Measurements from ENCODE around the gene SWAP70. TPM values are rescaled to one million over a fixed set of nuclear protein-coding genes. Genes with fewer than 3 reads are reported as not detected.

Gene SWAP70
- total RNA-seq, 1 experiment from 2014 or later, result 21.1 TPM

DNA sequence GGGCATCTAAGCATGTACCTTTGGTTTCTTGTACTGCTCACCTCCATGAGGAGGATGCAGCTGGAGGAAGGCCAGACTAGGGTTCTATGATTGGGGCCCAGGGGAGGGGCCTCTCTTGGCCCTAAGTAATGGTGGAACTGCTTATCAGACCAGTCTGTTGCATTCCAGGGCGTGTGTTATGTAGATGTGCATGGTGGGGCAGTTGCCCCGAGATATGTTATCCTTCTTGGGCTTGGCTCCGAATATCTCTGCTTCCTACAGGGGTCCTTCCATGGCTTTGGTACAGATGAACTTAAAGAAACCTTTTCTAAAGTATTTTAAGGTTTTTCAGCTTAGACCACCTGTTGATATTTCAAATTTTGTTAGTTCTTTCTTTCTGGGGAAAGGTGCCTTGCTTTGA, 126.0 kb downstream of the SWAP70 start:
- intact Hi-C loops (cut with micrococcal nuclease; ENCODE audit: unreplicated experiment), result no loop called here
- ChIA-PET POLR2A (ENCODE audit: low non-redundant PET) (no interaction called here), CTCF (no interaction called here)
- DNase-seq (ENCODE audit: low spot score), result no peak
- no peak for TF ChIP-seq EZH2 (IDR thresholded peaks at IDR 0.05; ENCODE audit: borderline replicate concordance, low read depth, low read length, poor library complexity, severe bottlenecking)
- TF ChIP-seq, protein P1, sequence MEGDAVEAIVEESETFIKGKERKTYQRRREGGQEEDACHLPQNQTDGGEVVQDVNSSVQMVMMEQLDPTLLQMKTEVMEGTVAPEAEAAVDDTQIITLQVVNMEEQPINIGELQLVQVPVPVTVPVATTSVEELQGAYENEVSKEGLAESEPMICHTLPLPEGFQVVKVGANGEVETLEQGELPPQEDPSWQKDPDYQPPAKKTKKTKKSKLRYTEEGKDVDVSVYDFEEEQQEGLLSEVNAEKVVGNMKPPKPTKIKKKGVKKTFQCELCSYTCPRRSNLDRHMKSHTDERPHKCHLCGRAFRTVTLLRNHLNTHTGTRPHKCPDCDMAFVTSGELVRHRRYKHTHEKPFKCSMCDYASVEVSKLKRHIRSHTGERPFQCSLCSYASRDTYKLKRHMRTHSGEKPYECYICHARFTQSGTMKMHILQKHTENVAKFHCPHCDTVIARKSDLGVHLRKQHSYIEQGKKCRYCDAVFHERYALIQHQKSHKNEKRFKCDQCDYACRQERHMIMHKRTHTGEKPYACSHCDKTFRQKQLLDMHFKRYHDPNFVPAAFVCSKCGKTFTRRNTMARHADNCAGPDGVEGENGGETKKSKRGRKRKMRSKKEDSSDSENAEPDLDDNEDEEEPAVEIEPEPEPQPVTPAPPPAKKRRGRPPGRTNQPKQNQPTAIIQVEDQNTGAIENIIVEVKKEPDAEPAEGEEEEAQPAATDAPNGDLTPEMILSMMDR (conservative IDR thresholded peaks at IDR 0.05; ENCODE audit: low read depth, low read length), result no peak
- Histone ChIP-seq H3K4me3 (ENCODE audit: low read depth, low read length, poor library complexity, severe bottlenecking) (no peak overlapping the region), H3K9me3 (ENCODE audit: low read depth, low read length, poor library complexity, severe bottlenecking) (no peaks in the 10 kb centered on the region), H3K27me3 (replicated peaks; ENCODE audit: insufficient read depth, low read depth, low read length, poor library complexity) (no peaks in the 10 kb centered on the region), H3K36me3 (ENCODE audit: insufficient read depth, low read length, poor library complexity, severe bottlenecking) (no peaks in the 10 kb centered on the region), H3K27ac (ENCODE audit: low read depth, low read length, poor library complexity, severe bottlenecking) (no peak overlapping the region), H3K4me1 (ENCODE audit: insufficient read depth, low read length, poor library complexity, severe bottlenecking) (no peaks in the 10 kb centered on the region)
- BruUV-seq (replicated peaks), result no TSS peak

DNA sequence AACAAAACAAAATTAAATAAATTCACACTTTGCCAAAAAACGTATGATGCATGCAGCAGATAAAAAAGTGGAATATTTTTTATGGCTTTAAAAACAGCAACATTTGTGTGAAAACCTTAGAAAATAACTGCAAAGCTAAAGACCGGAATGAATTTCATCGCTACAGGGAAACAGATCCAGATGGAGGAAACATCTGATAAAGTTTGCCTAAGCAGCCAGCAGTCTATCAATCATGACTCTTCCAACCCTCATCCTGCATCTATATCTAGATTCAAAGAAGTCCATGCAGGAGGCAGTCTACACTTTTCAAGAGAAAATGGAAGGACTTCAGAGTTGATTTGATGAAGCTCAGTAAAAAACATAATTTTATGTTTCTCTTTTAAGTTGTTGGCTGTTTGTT, 126.8 kb downstream of the SWAP70 start:
- no peak for DNase-seq (ENCODE audit: low spot score)
- no peaks in the 10 kb centered on the region for H3K27me3 ChIP-seq (replicated peaks; ENCODE audit: insufficient read depth, low read depth, low read length, poor library complexity)
- no TSS peak for BruUV-seq (replicated peaks)
- intact Hi-C loops (cut with micrococcal nuclease; ENCODE audit: unreplicated experiment), result no loop called here
- H3K4me3 ChIP-seq (ENCODE audit: low read depth, low read length, poor library complexity, severe bottlenecking), result no peak overlapping the region
- H3K4me1 ChIP-seq (ENCODE audit: insufficient read depth, low read length, poor library complexity, severe bottlenecking), result no peaks in the 10 kb centered on the region
- H3K36me3 ChIP-seq (ENCODE audit: insufficient read depth, low read length, poor library complexity, severe bottlenecking), result no peaks in the 10 kb centered on the region
- H3K9me3 ChIP-seq (ENCODE audit: low read depth, low read length, poor library complexity, severe bottlenecking), result no peaks in the 10 kb centered on the region
- no peak overlapping the region for H3K27ac ChIP-seq (ENCODE audit: low read depth, low read length, poor library complexity, severe bottlenecking)
- ChIA-PET POLR2A (ENCODE audit: low non-redundant PET) (no interaction called here), CTCF (no interaction called here)
- TF ChIP-seq, protein P1 (conservative IDR thresholded peaks at IDR 0.05; ENCODE audit: low read depth, low read length), result no peak
- no peak for TF ChIP-seq EZH2 (IDR thresholded peaks at IDR 0.05; ENCODE audit: borderline replicate concordance, low read depth, low read length, poor library complexity, severe bottlenecking)

DNA sequence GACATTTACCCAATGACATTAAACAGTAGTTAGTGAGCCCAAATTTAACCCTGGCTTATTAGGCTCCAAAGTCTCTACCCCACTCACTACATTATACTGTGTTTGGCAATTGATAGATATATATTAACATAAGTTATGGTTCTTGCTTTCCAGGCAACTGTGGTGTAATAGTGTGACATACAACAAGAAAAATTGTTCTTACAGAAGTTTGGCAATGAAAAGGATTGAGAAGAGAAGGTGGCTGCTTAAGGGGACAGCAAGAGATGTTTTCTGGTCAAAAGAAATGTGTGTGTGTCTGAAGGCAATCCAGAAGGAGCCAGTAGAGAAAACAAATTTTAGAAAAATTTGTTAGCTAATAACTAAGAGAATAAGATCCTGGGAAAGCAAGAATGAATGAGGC, 132.4 kb downstream of the SWAP70 start:
- BruUV-seq (replicated peaks), result no TSS peak
- H3K9me3 ChIP-seq (ENCODE audit: low read depth, low read length, poor library complexity, severe bottlenecking), result no peaks in the 10 kb centered on the region
- no peaks in the 10 kb centered on the region for H3K27me3 ChIP-seq (replicated peaks; ENCODE audit: insufficient read depth, low read depth, low read length, poor library complexity)
- CTCF ChIA-PET, result no interaction called here
- H3K36me3 ChIP-seq (ENCODE audit: insufficient read depth, low read length, poor library complexity, severe bottlenecking), result no peaks in the 10 kb centered on the region
- POLR2A ChIA-PET (ENCODE audit: low non-redundant PET), result no interaction called here
- no peak overlapping the region for H3K4me3 ChIP-seq (ENCODE audit: low read depth, low read length, poor library complexity, severe bottlenecking)
- intact Hi-C loops (cut with micrococcal nuclease; ENCODE audit: unreplicated experiment), result no loop called here
- TF ChIP-seq EZH2 (IDR thresholded peaks at IDR 0.05; ENCODE audit: borderline replicate concordance, low read depth, low read length, poor library complexity, severe bottlenecking), result no peak
- TF ChIP-seq, protein P1 (conservative IDR thresholded peaks at IDR 0.05; ENCODE audit: low read depth, low read length), result no peak
- no peaks in the 10 kb centered on the region for H3K4me1 ChIP-seq (ENCODE audit: insufficient read depth, low read length, poor library complexity, severe bottlenecking)
- H3K27ac ChIP-seq (ENCODE audit: low read depth, low read length, poor library complexity, severe bottlenecking), result no peak overlapping the region
- DNase-seq (ENCODE audit: low spot score), result no peak
